Suprapubic skin (tissue), 3 donors: ENCODE results near the gene MICAL2.

Experiments
- CTCF ChIP-seq, 2 donors: fragments of 200-600 bp in 1 of 2; fragments of 450-650 bp in 1 of 2; sonication (generic) in 1 of 2; IDR thresholded peaks; one replicate each; pipeline ENCODE4 v1.5.1; 2016 to 2019; ENCODE audit warnings: antibody characterized with exemption in 2 of 2, mild to moderate bottlenecking in 1 of 2, moderate library complexity in 1 of 2
- EP300 ChIP-seq: sonication (generic); formaldehyde crosslinking; IDR thresholded peaks from one replicate; pipeline ENCODE4 v1.6.1; 2017; ENCODE audit warnings: antibody characterized with exemption

GRCh38 chr11:12161137-12161536 is 50.7 kb downstream of the MICAL2 start:
- no peak for TF ChIP-seq CTCF (IDR thresholded peaks at IDR 0.05)
- no peak for TF ChIP-seq EP300
